Measurements from ENCODE around the gene DUSP1.

Gene DUSP1

GRCh38 chr5:172760136-172760535 lies 10.9 kb downstream of the DUSP1 start:
- no peak for DNase-seq

GRCh38 chr5:172758834-172759149 lies 12.2 kb downstream of the DUSP1 start:
- DNase-seq = no peak

- no peak for DNase-seq
These were observed 12.7 kb downstream of the DUSP1 start for GRCh38 chr5:172758077-172758833.

GRCh38 chr5:172757394-172758010 lies 13.5 kb downstream of the DUSP1 start:
- no peak for DNase-seq

GRCh38 chr5:172756764-172757393 lies 14.1 kb downstream of the DUSP1 start:
- no peak for DNase-seq

GRCh38 chr5:172754596-172755356 lies 16.2 kb downstream of the DUSP1 start:
- no peak for DNase-seq

GRCh38 chr5:172753101-172753500 lies 17.9 kb downstream of the DUSP1 start:
- DNase-seq = no peak

- DNase-seq = no peak
These were observed 19.1 kb downstream of the DUSP1 start for GRCh38 chr5:172751761-172752510.

GRCh38 chr5:172749881-172750633 lies 20.9 kb downstream of the DUSP1 start:
- no peak for DNase-seq

GRCh38 chr5:172749076-172749475 lies 21.9 kb downstream of the DUSP1 start:
- DNase-seq = no peak

GRCh38 chr5:172748341-172748843 lies 22.6 kb downstream of the DUSP1 start:
- DNase-seq = no peak

- DNase-seq = no peak
These were observed 23.5 kb downstream of the DUSP1 start for GRCh38 chr5:172747471-172747870.

- DNase-seq = no peak
These were observed 24.3 kb downstream of the DUSP1 start for GRCh38 chr5:172746725-172747124.

GRCh38 chr5:172745838-172746237 lies 25.2 kb downstream of the DUSP1 start:
- no peak for DNase-seq

GRCh38 chr5:172745406-172745805 lies 25.6 kb downstream of the DUSP1 start:
- DNase-seq = no peak

GRCh38 chr5:172744123-172745104 lies 26.6 kb downstream of the DUSP1 start:
- no peak for DNase-seq

GRCh38 chr5:172743112-172743959 lies 27.7 kb downstream of the DUSP1 start:
- no peak for DNase-seq

- no peak for DNase-seq
These were observed 29.8 kb downstream of the DUSP1 start for GRCh38 chr5:172741206-172741582.

- DNase-seq = no peak
These were observed 30.4 kb downstream of the DUSP1 start for GRCh38 chr5:172740428-172741205.
